DMS153 treated with DMSO at 0.1 percent for 48 hours (cell line): ENCODE measurements around the gene SLC2A4.
A peak's percentile ranks its signal among the peaks of the same experiment; 100 is the strongest.

Experiments used
- DNase-seq: peaks from one replicate; lab custom pipeline; 2025; ENCODE audit not compliant: unreplicated experiment; lab: John Stamatoyannopoulos, UW

Gene SLC2A4

DNA sequence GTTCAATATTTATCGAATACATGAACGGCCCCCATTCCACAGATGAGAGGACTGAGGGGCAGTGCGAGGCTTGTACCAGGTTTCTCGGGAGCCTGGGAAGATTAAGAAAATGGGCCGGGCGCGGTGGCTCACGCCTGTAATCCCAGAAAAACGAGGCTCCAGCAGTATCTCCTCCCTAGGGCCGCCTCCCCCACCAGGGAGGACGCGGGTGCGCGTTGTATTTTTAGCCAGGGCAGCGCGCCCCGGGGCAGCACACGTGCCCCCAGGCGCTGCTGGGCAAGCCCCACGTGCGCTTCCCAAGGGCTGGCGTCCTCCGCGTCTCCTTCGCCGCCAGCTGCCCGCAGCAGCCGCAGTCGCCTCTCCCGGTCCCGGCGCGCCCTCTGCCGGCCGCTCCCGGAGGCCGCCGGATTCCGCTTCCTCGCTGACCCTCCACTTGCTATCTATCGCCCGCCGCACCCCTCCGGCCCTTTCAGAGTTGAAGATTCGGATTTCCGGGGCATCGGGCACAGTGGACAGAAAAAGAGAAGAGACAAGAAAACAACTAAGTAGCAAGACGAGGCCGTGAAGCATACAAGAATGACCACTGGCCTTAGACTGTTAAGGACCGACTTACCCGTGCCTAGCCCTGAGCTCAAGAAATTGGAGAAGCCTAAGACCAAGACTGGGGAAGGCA lies 14.8 kb downstream of the SLC2A4 start:
- DNase-seq: peak; percentile 2

DNA sequence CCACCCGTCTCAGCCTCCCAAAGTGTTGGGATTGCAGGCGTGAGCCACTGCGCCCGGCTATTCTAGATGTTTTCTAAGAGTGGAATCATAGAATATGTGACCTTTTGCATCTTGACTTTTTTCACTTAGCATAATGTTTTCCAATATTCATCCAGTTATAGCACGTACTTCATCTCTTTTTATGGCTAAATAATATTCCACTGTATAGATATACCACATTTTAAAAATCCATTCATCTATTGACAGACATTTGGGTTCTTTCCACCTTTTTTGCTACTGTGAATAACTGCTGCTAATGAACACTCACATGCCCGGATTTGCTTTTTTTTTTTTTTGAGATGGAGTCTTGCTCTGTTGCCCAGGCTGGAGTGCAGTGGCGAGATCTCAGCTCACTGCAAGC lies 22.7 kb downstream of the SLC2A4 start:
- DNase-seq: no peak

DNA sequence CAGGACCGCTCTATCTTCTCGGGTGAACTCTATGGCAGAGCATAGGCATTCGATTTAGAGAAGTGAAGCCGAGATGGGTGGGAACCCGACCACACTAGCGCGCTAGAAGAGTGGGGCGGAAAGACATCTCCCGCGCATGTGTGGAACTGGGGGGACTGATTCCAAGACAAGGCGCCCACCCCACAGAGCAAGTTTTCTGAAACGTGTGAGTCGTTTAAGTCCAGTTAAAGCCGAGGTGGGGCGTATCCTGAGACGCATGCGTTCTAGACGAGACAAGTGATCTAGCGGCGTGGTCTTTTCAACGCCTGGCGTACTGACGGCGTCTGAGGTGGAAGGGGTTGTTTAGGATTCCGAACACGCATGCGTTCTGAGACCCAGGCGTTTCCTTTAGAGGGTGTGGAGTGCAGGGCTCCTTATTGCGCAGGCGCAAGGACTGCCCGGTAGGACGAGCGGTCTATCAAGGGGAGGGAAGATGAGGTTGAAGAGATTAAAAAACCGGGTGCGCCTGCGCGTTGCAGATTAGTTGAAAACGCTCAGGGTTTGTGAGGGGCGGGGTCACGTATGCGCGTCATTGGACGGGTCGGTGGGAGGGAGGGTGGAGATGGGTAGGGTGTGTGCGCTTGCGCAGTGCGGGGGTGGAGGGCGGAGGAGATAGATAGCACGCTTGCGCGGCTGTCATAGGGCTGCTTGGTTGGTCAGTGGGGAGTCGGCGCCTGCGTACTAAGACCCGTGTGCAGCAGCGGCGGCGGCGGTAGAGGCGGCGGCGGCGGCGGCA lies 25.6 kb downstream of the SLC2A4 start, which contains the start of gene EIF5A:
Gene EIF5A (plus strand): TSS at position 718 of the 775 bp plus-strand sequence. CDS start 2,008 bp downstream, outside the sequence.
- peak; percentile 78 for DNase-seq

DNA sequence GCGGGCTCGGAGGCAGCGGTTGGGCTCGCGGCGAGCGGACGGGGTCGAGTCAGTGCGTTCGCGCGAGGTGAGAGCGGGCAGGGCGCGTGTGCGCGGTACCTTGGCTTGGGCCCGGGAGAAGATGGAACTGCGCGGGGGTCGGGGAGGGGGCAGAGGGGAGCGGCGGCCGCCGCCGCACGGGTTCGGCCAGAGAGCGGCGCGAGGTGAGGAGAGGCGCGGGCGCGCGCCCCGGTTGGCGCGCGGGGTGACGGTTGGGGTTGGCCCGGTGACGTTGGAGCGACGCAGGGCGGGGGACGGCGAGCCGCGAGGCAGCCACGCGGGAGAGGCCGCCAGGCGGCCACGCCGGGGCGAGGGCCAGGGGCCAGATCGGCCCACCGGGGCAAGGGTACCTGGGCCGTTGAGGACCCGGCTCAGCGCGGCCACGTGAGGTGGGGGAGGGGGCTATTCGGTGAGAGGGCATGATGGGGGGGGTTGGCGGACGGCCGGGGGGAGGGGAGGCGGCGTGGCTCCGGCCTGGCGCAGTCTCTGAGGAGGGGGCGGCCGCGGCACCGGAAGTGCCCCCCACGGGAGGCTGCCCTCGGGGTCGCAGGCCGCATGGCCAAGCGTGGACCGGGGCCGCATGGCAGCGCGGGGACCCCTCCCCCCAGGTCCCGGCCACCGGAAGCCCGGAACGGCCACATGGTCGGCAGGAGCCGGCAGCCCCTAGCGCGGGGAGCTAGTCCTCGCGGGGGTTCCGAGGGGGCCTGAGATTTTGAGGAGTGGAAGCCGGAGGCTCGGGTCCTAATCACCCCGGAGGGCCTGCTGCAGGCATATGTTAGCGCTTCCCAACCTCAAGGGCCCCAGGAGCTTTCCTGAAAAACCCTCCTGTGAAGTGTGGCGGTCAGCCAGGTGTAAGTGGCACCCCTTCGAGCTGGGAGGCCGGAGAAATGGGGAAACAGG lies 26.4 kb downstream of the SLC2A4 start:
- no peak for DNase-seq

DNA sequence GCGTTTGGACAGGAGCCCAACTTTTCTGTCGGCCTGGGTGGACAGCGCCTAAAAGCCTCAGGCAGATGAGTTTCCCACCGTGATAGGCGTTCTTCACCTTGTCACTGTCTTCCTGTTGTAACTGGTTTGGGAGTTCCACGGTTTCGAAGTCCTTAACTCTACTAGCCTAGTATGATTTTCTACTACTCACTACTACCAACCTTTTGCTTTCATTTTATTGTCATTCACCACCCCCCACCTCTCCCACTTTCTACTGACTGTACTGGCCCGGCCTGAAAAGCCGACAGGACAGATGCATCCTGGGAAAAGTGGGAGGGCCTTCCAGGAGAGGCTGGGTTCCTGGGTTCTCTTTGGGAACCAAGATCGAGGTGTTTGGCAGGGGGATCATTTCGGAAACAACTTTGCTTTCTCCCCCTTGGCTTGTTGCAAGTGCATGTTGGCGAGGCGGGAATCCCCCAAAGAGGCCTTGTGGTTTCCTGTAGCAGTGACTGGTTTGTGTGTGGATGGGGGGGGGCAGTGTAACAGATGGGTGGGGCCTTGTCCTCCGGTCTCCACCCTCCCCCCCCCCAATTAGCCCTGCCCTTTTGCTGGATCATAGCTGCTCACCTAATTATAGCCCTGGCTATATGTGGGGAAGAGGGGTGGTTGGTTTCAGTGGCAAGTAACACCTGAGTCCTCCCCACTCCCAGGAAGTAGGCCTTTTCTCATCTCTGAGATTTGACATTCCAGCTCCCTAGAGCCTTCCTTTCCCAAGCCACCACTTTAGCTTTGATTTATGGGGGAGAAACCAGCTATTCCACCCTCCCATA lies 27.3 kb downstream of the SLC2A4 start:
- peak; percentile 14 for DNase-seq

DNA sequence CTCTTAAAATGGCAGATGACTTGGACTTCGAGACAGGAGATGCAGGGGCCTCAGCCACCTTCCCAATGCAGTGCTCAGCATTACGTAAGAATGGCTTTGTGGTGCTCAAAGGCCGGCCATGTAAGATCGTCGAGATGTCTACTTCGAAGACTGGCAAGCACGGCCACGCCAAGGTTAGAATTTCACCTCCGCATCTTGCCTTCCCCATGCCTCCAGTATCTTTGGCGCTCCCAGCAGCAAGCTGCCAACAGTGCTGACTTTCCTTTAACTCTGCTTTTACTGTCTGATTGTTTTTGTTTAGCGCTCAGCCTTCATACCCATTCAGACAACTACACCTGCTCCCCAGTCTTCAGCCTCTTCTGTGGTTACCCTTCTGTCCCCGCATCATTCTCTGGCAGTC lies 28.1 kb downstream of the SLC2A4 start:
- no peak for DNase-seq

DNA sequence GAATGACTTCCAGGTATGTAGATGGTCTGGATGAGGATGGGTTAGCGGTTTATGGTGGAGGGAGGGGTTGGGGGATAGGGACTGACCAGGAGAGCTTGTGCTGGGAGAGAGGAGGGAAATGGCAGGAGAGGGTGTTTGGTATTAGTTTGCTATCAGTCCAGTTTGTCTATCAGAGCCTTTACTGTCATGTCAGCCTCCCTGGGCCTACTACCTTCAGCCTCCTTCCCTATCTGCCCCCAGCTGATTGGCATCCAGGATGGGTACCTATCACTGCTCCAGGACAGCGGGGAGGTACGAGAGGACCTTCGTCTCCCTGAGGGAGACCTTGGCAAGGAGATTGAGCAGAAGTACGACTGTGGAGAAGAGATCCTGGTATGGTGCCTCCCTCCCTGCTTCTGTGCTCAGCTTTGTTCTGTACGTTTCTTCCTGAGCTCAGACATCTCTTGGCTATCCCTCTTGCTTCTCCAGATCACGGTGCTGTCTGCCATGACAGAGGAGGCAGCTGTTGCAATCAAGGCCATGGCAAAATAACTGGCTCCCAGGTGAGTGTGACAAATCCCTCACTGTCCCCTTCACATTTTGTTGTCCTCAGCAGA lies 29.7 kb downstream of the SLC2A4 start:
- no peak for DNase-seq

DNA sequence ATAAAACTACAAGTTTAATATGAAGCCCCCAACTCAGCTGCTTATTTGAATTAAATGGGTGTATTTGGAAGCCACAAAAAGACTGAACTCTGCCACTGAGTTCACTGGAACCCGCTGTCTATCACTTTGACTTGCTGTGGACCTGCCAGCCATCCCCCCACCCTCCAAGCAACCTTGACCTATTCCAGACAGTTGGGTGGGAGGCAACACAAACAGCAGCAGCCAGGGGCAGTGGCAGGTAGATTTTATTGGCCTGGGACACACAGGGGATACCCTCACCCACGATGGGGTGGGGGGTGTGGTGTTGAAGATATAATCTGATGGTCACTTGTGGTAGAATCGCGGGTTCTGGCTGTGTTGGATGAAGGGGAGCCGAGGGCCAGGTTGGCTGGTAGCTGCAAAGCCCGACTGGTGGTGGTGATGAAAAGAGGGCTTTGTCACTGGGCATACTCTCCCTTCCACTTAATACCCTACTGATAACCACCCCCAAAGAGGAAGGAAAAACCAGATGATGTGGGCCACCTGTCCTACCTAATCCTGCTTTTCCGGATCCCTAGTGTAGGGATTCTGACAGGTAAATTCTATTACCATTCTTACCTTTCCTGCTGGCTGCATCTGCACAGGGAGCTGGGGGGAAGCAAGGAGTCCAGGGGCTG lies 31.0 kb downstream of the SLC2A4 start:
- DNase-seq: no peak

DNA sequence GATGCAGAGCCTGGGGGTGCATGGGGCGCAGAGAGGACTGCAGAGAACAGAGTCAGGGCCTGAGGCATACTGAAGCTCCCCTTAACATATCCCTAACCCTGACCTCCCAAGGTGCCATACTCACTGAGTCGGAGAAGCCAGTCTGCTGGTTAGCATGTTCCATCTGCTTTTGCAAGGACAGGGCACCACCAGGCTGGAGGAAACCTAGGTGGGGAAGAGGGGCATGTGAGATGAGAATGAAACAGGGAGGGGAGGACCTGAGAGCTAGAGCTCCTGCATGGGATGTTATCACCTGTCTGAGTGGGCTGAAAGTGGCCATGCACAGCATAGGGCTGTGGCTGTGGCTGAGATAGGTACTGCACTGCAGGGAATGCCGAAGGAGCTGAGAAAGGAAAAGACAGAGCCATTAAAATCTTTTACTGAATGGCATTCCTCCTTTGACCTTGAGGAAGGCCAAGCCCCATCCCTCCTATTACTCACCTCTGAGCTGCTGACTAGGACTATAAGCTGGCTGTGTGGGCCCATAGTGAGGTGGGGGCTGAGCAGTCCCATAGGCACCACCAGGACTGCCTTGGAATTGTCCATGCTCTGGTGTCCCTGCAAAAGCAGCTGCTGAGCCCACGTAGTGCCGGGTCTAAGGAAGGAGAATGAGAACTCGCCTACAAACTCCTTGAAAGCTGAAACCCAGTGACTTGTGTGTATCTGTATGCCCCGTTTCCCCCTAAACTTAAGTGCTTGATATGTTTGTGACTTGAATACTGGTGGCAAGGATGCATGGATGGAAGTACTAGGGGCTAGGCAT lies 31.8 kb downstream of the SLC2A4 start:
- no peak for DNase-seq

DNA sequence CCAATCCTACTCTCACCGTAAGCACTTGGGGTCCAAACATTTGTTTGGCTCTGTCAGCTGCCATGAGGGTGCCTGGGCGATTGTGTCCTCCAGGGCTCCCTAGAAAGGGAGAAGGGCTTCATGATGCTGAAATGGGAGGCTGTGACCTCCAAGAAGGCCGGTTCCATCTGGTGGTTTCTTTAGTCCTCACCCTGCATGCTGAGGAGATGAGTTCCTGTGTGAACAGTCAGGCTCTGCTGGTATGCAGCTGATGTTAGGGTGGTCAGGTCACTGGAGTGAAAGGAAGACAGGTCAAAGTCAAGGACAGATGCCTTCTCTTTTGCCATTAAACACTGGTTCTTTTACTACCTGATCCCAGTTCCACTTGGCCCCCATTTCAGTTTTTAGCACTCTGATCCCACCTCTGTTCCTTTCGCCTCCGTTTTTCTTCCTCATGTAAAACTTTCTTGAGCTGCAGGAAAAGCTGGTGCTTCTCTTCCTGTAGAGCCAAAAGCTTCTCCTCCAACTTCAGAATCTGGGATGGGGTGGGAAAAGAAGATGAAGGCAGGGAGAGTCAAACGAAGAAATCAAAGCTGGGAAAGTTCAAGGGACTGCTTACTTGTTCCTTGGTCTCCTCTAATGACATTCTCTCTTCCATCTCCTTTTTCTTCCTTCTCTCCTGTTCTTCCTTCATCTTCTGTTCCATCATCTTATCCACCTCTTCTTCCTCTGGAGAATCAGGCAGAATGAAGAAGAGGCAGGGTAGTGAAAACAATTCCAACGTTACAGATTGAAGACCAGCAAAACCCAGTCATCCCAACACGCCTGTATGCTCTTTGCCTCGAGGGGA lies 32.6 kb downstream of the SLC2A4 start:
- DNase-seq: no peak

DNA sequence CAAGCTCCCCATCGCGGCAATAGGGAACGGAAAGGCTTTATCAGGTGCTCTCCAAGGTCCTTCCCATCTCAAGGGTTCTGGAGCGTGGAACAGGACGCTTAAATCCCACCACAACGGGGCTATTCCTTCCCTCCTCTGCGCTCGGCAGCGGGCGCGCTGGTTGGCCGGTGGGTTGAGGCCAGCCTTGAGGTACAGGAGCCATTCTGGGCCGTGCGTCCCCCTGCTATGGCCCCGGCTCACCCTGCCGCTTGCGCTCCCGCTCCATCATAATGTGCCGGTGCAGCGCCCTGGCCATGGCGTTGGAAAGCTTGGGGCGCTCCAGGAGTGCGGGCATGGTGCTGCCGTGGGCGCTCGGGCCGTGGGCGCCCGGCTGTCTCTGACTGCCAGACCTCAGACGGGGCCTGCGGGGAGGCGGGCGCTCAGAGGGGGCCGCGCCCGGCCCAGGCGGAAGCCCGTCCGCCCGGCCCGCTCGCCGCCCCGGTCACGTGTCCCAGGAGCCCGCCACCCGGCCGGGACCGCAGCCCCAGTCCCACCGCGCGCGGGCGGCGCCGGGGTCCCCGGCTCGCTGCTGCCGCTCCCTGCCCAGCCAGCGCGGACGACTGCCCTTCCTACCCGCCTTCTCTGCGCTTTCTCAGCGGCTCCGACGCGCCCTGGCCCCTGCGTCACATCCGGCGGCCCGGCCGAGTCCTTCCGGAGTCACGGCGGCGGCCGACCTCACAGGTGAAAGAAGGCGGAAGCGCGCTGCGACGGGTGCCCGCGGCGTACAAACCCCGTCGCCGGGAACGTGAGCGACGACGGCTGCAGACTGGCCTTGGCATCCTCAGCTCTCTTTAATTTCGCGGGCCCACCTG lies 33.4 kb downstream of the SLC2A4 start, which contains the start of gene GPS2:
Gene GPS2 (minus strand): TSS at position 642 of the 851 bp plus-strand sequence. CDS start 308 bp downstream, at position 334.
- peak; percentile 47 for DNase-seq

DNA sequence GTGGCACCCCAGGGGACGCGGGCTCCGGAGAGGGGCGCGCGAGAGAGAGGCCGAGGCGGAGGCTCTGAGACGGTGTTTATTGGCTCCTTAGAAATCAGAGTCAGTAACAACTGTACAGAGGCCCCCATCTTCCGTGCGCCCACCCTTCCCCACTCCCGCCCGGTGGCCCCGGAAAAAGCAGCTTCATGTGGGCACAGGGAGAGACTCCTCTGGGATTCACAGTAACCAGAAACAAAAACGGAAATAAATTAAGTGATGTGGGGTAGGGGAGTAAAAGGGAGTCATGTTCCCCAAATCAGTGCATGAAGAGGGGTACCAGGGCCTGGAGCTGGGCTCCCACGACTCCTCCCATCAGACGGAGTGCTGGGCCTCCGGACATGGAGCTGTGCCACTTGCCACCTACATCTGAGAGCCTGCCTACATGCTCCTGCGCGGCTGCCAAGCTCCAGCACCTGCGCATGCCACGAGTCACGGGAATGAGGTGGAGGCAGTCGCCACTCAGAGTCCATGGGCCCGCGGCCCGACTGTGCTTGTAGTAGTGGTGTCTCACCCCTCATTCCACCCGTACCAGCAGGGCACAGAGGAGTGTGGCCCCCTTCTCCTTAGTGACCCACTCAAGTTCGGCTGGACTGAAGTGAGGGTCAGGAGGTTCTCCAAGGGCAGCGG lies 34.2 kb downstream of the SLC2A4 start:
- no peak for DNase-seq

DNA sequence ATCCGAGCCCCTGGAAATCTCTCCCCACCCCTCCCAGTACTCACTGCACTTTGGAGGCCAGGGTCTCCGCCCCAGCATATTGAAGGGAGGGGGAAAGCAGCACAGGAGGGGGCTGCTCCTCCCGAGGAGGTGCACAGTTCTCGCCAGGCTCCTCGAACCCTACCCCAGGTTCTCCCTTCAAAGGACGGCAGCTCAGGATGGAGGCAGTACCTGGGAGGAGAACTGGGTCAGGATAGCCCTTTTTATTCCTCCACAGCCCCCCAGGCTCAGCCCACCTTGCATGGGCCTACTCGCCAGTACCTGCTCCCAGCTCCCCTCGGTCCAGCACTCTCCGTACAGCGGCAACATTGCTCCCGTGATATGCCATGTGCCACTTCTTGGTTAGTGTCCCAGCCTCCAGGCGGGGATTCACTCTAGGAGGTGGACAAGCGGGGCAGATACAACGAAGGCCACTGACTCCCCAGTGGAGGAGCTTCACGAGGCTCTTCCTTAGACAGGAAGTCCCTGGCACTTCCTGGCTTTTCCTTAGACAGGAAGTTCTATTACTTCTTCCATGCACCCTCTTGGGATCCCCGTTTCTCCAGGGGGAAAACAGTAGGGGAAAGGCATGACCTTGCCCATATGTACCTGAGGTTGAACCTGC lies 35.8 kb downstream of the SLC2A4 start:
- DNase-seq: no peak

DNA sequence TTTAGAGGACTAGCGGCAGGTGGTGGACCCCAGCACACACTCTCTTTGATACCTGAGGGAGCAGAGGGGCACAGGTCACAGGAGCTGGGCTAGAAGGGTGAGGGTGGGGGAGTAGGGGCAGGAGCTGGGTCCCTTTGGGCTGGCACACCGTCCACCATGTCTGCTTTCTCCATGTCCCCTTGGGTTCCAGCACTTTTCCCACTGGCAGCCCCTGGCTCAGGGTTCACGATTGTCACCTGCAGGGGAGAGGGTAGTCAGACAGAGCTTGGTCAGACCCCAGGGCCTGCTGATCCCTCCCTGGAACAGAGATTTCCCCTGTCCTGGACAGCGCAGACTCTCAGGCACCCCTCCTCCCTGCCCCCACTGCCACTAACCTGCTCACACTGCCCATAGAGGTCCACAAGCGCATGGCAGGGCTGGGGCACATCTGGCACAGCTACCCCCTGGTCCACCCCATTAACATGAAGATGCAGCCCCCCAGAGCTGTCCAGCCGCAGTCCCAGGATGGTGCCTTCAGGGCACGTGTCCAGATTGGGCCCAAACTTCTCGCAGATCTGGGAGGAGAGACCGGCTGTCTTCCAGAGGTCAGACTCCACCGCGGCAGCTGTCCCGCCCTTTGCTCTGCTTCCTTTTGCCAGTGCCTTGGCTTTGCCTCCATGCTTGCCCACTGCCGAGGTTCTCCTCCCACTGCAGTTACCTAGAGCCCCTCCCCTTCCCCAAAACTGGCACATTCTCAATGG lies 36.8 kb downstream of the SLC2A4 start:
- DNase-seq: no peak

DNA sequence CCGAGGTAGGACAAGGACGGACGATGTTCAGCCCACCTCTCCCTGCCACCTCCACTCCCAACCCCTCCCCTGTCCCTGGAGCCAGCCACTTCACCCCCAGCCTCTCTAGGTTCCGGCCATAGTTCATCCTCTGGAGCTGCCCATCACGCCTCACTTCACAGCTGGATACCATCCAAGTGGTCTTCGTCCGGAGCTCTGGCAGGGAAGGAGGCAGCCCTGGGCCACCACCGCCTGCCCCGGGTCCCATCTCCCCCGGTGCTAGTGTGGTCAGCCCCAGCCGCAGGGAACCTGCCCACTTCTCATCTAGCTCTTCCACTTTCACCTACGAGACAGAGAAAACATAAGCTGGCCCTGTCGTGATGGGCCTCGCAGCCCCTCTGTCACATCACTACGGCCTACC lies 39.9 kb downstream of the SLC2A4 start:
- DNase-seq: no peak
